CD14-positive monocyte (primary cell): ENCODE measurements around the gene ANK2. TPM values are rescaled to one million over a fixed set of nuclear protein-coding genes. Genes with fewer than 3 reads are reported as not detected.

ENCODE experiments used
- DNase-seq, 3 donors: peaks; one replicate each; pipeline ENCODE4 v3.0.0-alpha.2; 2011 to 2022
- H2AFZ ChIP-seq: 2 replicates; pipeline ENCODE4 v1.6.0; 2012; ENCODE audit warnings: mild to moderate bottlenecking, low read depth, low read length, inconsistent platforms; ENCODE audit not compliant: insufficient read depth, poor library complexity, severe bottlenecking
- H3K27ac ChIP-seq, 2 donors: 1 replicate in 1 of 2; 2 replicates in 1 of 2; pipeline ENCODE4 v1.5.1; 2012 to 2013; ENCODE audit warnings: low read length in 2 of 2, control low read depth in 1 of 2, inconsistent platforms in 1 of 2, low read depth in 1 of 2, mild to moderate bottlenecking in 1 of 2
- H3K27me3 ChIP-seq, 2 donors: one replicate each; pipeline versions ENCODE4 v1.6.0 to v1.6.1; 2011 to 2013; ENCODE audit warnings: low read length in 2 of 2; ENCODE audit not compliant: control insufficient read depth in 2 of 2, insufficient read depth in 2 of 2
- H3K36me3 ChIP-seq, 2 donors: replicated peaks in 1 of 2; 1 replicate in 1 of 2; 2 replicates in 1 of 2; pipeline versions ENCODE4 v1.5.1 to v1.6.1; 2012 to 2013; ENCODE audit warnings: low read length in 2 of 2, control low read depth in 1 of 2, inconsistent platforms in 1 of 2, mild to moderate bottlenecking in 1 of 2; ENCODE audit not compliant: insufficient read depth in 2 of 2, control insufficient read depth in 1 of 2
- H3K4me1 ChIP-seq, 2 donors: 1 replicate in 1 of 2; 2 replicates in 1 of 2; pipeline versions ENCODE4 v1.5.1 to v1.6.1; 2012 to 2013; ENCODE audit warnings: low read length in 2 of 2, control low read depth in 1 of 2, inconsistent platforms in 1 of 2, mild to moderate bottlenecking in 1 of 2, moderate library complexity in 1 of 2; ENCODE audit not compliant: insufficient read depth in 2 of 2, control insufficient read depth in 1 of 2
- H3K4me2 ChIP-seq: replicated peaks from 2 replicates; pipeline ENCODE3; 2012; ENCODE audit warnings: low read length, moderate library complexity, mild to moderate bottlenecking; ENCODE audit not compliant: poor library complexity, severe bottlenecking; ENCODE audit errors: extremely low read depth
- H3K4me3 ChIP-seq, 3 experiments: fragments of 200-600 bp in 1 of 3; sonication (generic) in 1 of 3; replicated peaks in 1 of 3; 1 replicate in 2 of 3; 2 replicates in 1 of 3; pipeline ENCODE4 v1.5.1; 2011 to 2013; ENCODE audit warnings: low read length in 3 of 3, mild to moderate bottlenecking in 3 of 3, control low read depth in 2 of 3, low read depth in 2 of 3, inconsistent platforms in 1 of 3, moderate library complexity in 1 of 3
- H3K79me2 ChIP-seq: 2 replicates; pipeline ENCODE4 v1.6.0; 2012; ENCODE audit warnings: mild to moderate bottlenecking, control low read depth, inconsistent platforms, low read length, moderate library complexity; ENCODE audit not compliant: insufficient read depth
- H3K9ac ChIP-seq: 2 replicates; pipeline ENCODE4 v1.6.0; 2017; ENCODE audit warnings: low read length, mild to moderate bottlenecking; ENCODE audit not compliant: insufficient read depth, poor library complexity, severe bottlenecking
- H3K9me3 ChIP-seq, 2 donors: replicated peaks in 1 of 2; 1 replicate in 1 of 2; 2 replicates in 1 of 2; pipeline versions ENCODE4 v1.5.1 to v1.6.1; 2012 to 2013; ENCODE audit warnings: low read length in 2 of 2, control low read depth in 1 of 2; ENCODE audit not compliant: control insufficient read depth in 1 of 2, insufficient read depth in 1 of 2
- H4K20me1 ChIP-seq: 2 replicates; pipeline ENCODE4 v1.6.0; 2012; ENCODE audit warnings: mild to moderate bottlenecking, low read length, control low read depth, moderate library complexity; ENCODE audit not compliant: insufficient read depth
- H3K27ac Mint-ChIP-seq, 7 donors: one replicate each; pipeline ENCODE4 v1.8.0; 2020; ENCODE audit warnings: mild to moderate bottlenecking in 7 of 7, mixed read lengths in 7 of 7, moderate library complexity in 6 of 7, inconsistent platforms in 2 of 7
- H3K27me3 Mint-ChIP-seq, 3 donors: one replicate each; pipeline ENCODE4 v1.8.0; 2021 to 2022; ENCODE audit warnings: low read depth in 3 of 3, mild to moderate bottlenecking in 3 of 3, mixed read lengths in 3 of 3, moderate library complexity in 3 of 3, inconsistent platforms in 1 of 3
- H3K36me3 Mint-ChIP-seq, 2 donors: one replicate each; pipeline ENCODE4 v1.8.0; 2020; ENCODE audit warnings: mixed read lengths in 2 of 2, inconsistent platforms in 1 of 2, mild to moderate bottlenecking in 1 of 2
- H3K4me1 Mint-ChIP-seq: one replicate; pipeline ENCODE4 v1.8.0; 2020; ENCODE audit warnings: mild to moderate bottlenecking, mixed read lengths
- H3K4me3 Mint-ChIP-seq, 2 donors: one replicate each; pipeline ENCODE4 v1.8.0; 2020; ENCODE audit warnings: mild to moderate bottlenecking in 2 of 2, mixed read lengths in 2 of 2, moderate library complexity in 1 of 2
- H3K9me3 Mint-ChIP-seq, 7 donors: one replicate each; pipeline ENCODE4 v1.8.0; 2020 to 2022; ENCODE audit warnings: mixed read lengths in 7 of 7, mild to moderate bottlenecking in 6 of 7, moderate library complexity in 6 of 7, inconsistent platforms in 2 of 7
- CTCF ChIP-seq: fragments of 200-600 bp; IDR thresholded peaks from one replicate; pipeline ENCODE4 v1.8.0; 2022; ENCODE audit warnings: antibody characterized with exemption, mild to moderate bottlenecking
- WGBS: methylation state at CpG from one replicate; pipeline ENCODE4 v1.1.5; 2013; ENCODE audit warnings: missing lambda C conversion rate; ENCODE audit not compliant: insufficient coverage; 5-methylcytosine and 5-hydroxymethylcytosine counted together
- intact Hi-C, 2 donors: fragments of 100-400 bp; cut with micrococcal nuclease; formaldehyde crosslinking; loops; one replicate each; pipeline versions ENCODE4 v1.15.0 to v1.15.1; 2023
- polyA plus RNA-seq, 3 donors: library from polyadenylated mRNA; depleted of rRNA in 1 of 3; unstranded in 2 of 3; stranded (reverse) in 1 of 3; fragments of 300-500 nt in 2 of 3; fragments of >200 nt in 1 of 3; fragmentation: Illumina TruSeq in 2 of 3; gene quantifications; 1 replicate in 2 of 3; 2 replicates in 1 of 3; pipeline ENCODE4 v1.2.3, GENCODE V29; 2012 to 2021

Gene ANK2
- polyA plus RNA-seq, 3 donors, result not detected

- H3K36me3 ChIP-seq, result no peaks in the 10 kb centered on the region
- Mint-ChIP-seq H3K36me3 (no peaks in the 10 kb centered on the region), H3K9me3 (peaks cover 0 to 6% (median 0%) of the 10 kb centered on the region in 7 donors), H3K4me3 (no peak overlapping the region), H3K27me3 (peaks cover 0 to 4% (median 0%) of the 10 kb centered on the region in 3 donors), H3K27ac (no peak overlapping the region), H3K4me1 (no peaks in the 10 kb centered on the region)
- WGBS, result no CpG with 5 or more reads among the region's 1 CpG
- no peak for TF ChIP-seq CTCF
- H3K27ac ChIP-seq, result no peak overlapping the region
- no peaks in the 10 kb centered on the region for H3K4me1 ChIP-seq
- H3K4me3 ChIP-seq, result no peak overlapping the region
- no peaks in the 10 kb centered on the region for H3K9me3 ChIP-seq
- no peak overlapping the region for H3K4me2 ChIP-seq
- H3K27me3 ChIP-seq, result no peaks in the 10 kb centered on the region
- H2AFZ ChIP-seq, result no peak overlapping the region
- DNase-seq, result no peak
- H4K20me1 ChIP-seq, result no peaks in the 10 kb centered on the region
- intact Hi-C loops, result no loop called here
- H3K79me2 ChIP-seq, result no peaks in the 10 kb centered on the region
- no peak overlapping the region for H3K9ac ChIP-seq
Measured at GRCh38 chr4:113263274-113263673, 213.8 kb downstream of the ANK2 start.

- H3K4me3 ChIP-seq, result no peak overlapping the region
- no peaks in the 10 kb centered on the region for H3K4me1 Mint-ChIP-seq
- no peaks in the 10 kb centered on the region for H3K36me3 Mint-ChIP-seq
Measured at GRCh38 chr4:113270520-113271319, 221.3 kb downstream of the ANK2 start.

More at GRCh38 chr4:113270520-113271319, 221.3 kb downstream of the ANK2 start:
- Histone ChIP-seq H3K27ac (no peak overlapping the region), H3K36me3 (no peaks in the 10 kb centered on the region), H4K20me1 (no peaks in the 10 kb centered on the region), H3K79me2 (no peaks in the 10 kb centered on the region), H3K4me1 (no peaks in the 10 kb centered on the region), H3K9me3 (peaks cover 0 to 4% of the 10 kb centered on the region in 2 donors), H3K27me3 (no peaks in the 10 kb centered on the region), H3K4me2 (no peak overlapping the region), H2AFZ (no peak overlapping the region), H3K9ac (no peak overlapping the region)
- Mint-ChIP-seq H3K9me3 (peaks cover 0 to 8% (median 0%) of the 10 kb centered on the region in 7 donors), H3K27me3 (peaks cover 0 to 4% (median 0%) of the 10 kb centered on the region in 3 donors), H3K4me3 (no peak overlapping the region), H3K27ac (no peak overlapping the region)
- no peak for TF ChIP-seq CTCF
- intact Hi-C loops, result no loop called here
- WGBS, result 100% methylated on average over 2 of the region's 7 CpGs
- DNase-seq, result no peak
